GM12878 (cell line): Measurements from ENCODE around the gene LMOD1.
"Not testable (repeated sequence)": the region's sequence is repeated elsewhere in the genome, so short reads cannot be mapped to it uniquely, and the experiment has no call there.

Source experiments
- CREB1 ChIP-seq: IDR thresholded peaks from 2 replicates; pipeline ENCODE4 v1.6.1; 2012; ENCODE audit warnings: low read depth, mild to moderate bottlenecking, inconsistent platforms
- CTCF ChIP-seq, 3 experiments: IDR thresholded peaks in 2 of 3; conservative IDR thresholded peaks in 1 of 3; 2 replicates each; pipeline ENCODE4 v1.5.1; 2011; ENCODE audit warnings: low read depth in 3 of 3, low read length in 3 of 3, mild to moderate bottlenecking in 3 of 3, control low read depth in 2 of 3, moderate library complexity in 2 of 3, inconsistent platforms in 1 of 3, mixed read lengths in 1 of 3; ENCODE audit not compliant: control insufficient read depth in 2 of 3, insufficient read depth in 1 of 3; ENCODE audit errors: extremely low read depth in 1 of 3
- EP300 ChIP-seq, 2 experiments: fragments of 150-350 bp in 1 of 2; IDR thresholded peaks; 2 replicates each; pipeline ENCODE4 v1.6.1; 2011 to 2012; ENCODE audit warnings: low read depth in 2 of 2, low read length in 2 of 2, borderline replicate concordance in 1 of 2, improper control_type of control experiment in 1 of 2, inconsistent platforms in 1 of 2; ENCODE audit not compliant: control insufficient read depth in 1 of 2
- FOXM1 ChIP-seq: IDR thresholded peaks from 2 replicates; pipeline ENCODE4 v1.6.1; 2012; ENCODE audit warnings: low read depth, mild to moderate bottlenecking, inconsistent platforms, low read length, moderate library complexity
- HCFC1 ChIP-seq: fragments of 150-350 bp; IDR thresholded peaks from 2 replicates; pipeline ENCODE4 v1.6.1; 2014; ENCODE audit warnings: low read length
- MTA3 ChIP-seq: IDR thresholded peaks from 2 replicates; pipeline ENCODE4 v1.6.1; 2012; ENCODE audit warnings: low read length, inconsistent platforms, borderline replicate concordance
- NR2C2 ChIP-seq: IDR thresholded peaks from 2 replicates; pipeline ENCODE4 v1.6.1; 2011; ENCODE audit warnings: borderline replicate concordance, low read depth; ENCODE audit not compliant: control insufficient read depth, insufficient read length
- PBX3 ChIP-seq: IDR thresholded peaks from 2 replicates; pipeline ENCODE4 v1.6.1; 2011; ENCODE audit warnings: mild to moderate bottlenecking, low read depth, low read length, moderate library complexity; ENCODE audit not compliant: insufficient replicate concordance
- POLR2A ChIP-seq: IDR thresholded peaks from 2 replicates; pipeline ENCODE4 v1.6.1; 2011; ENCODE audit warnings: low read depth, mild to moderate bottlenecking, low read length
- RELB ChIP-seq: fragments of 450-650 bp; IDR thresholded peaks from 2 replicates; pipeline ENCODE4 v1.6.1; 2017; ENCODE audit warnings: low read depth, mild to moderate bottlenecking, moderate library complexity
- SUZ12 ChIP-seq: fragments of 200-600 bp; sonication (generic); IDR thresholded peaks from one replicate; pipeline ENCODE4 v1.6.1; 2018; ENCODE audit warnings: antibody characterized with exemption, mild to moderate bottlenecking; ENCODE audit not compliant: unreplicated experiment
- TAF1 ChIP-seq: IDR thresholded peaks from 2 replicates; pipeline ENCODE4 v1.6.1; 2011; ENCODE audit warnings: mild to moderate bottlenecking, low read depth, low read length, borderline replicate concordance

GRCh38 chr1:201962382-201962781 lies 16.0 kb upstream of the LMOD1 start:
- not testable (repeated sequence) for TF ChIP-seq POLR2A; MTA3; EP300 (IDR thresholded peaks at IDR 0.05; ENCODE audit: borderline replicate concordance in 1 of 2, control insufficient read depth in 1 of 2, low read depth in 2 of 2, low read length in 2 of 2); CTCF (IDR thresholded peaks at IDR 0.05 in 2 of 3, conservative IDR thresholded peaks at IDR 0.05 in 1 of 3; ENCODE audit: control insufficient read depth in 2 of 3, extremely low read depth in 1 of 3, insufficient read depth in 1 of 3, low read depth in 3 of 3, low read length in 3 of 3); NR2C2; FOXM1; CREB1; PBX3; TAF1; SUZ12; RELB; HCFC1
